Fibroblast of mammary gland (primary cell): ENCODE data around the gene ITGB1.

Experiments
- DNase-seq: peaks from one replicate; pipeline ENCODE4 v3.0.0-alpha.2; 2010; ENCODE audit warnings: low read depth
- H3K4me3 ChIP-seq: 2 replicates; pipeline ENCODE4 v1.5.1; 2011; ENCODE audit warnings: low read depth, mild to moderate bottlenecking, low read length, moderate library complexity; ENCODE audit not compliant: control insufficient read depth
- CTCF ChIP-seq: conservative IDR thresholded peaks from 2 replicates; pipeline ENCODE4 v1.5.1; 2011; ENCODE audit warnings: low read depth, low read length, inconsistent platforms; ENCODE audit not compliant: control insufficient read depth, insufficient read depth

Gene ITGB1

GRCh38 chr10:32959006-32959920, 1.2 kb upstream of the ITGB1 start:
- TF ChIP-seq CTCF = no peak
- no peak for DNase-seq
- H3K4me3 ChIP-seq = peak overlapping the region; percentile 73

GRCh38 chr10:32957341-32958084, 517 bp downstream of the ITGB1 start:
- DNase-seq = no peak
- TF ChIP-seq CTCF = no peak
- H3K4me3 ChIP-seq = peak overlapping the region; percentile 81

GRCh38 chr10:32956365-32957197, 1.4 kb downstream of the ITGB1 start:
- no peak for TF ChIP-seq CTCF
- DNase-seq = no peak
- H3K4me3 ChIP-seq = peak overlapping the region; percentile 81

GRCh38 chr10:32955790-32956189, 2.2 kb downstream of the ITGB1 start:
- TF ChIP-seq CTCF = no peak
- DNase-seq = no peak
- H3K4me3 ChIP-seq = peak overlapping the region; percentile 81

GRCh38 chr10:32955299-32955772, 2.7 kb downstream of the ITGB1 start:
- H3K4me3 ChIP-seq = peak overlapping the region; percentile 81
- DNase-seq = no peak
- no peak for TF ChIP-seq CTCF
